ENCODE measurements around the gene AACS. TPM values are rescaled to one million over a fixed set of nuclear protein-coding genes. Genes with fewer than 3 reads are reported as not detected.

Gene AACS
- total and polyA plus RNA-seq, 2 of the 13 experiments (the other 11 are each of a cell fraction or from before 2014, with no cell fraction given), result 23.3 to 28.8 TPM

GRCh38 chr12:125100551-125101434 lies 35.6 kb downstream of the AACS start (continued):
- TF ChIP-seq BHLHE40 (IDR thresholded peaks at IDR 0.05; ENCODE audit: low read length) (no peak), SALL1 (CRISPR knock-in tag; IDR thresholded peaks at IDR 0.05) (0 out of 2 replicates have a peak, but pooled peaks have one; percentile 16), SP2 (CRISPR knock-in tag; IDR thresholded peaks at IDR 0.05) (no peak), SMARCE1 (IDR thresholded peaks at IDR 0.05; ENCODE audit: borderline replicate concordance) (no peak), GZF1 (CRISPR knock-in tag; IDR thresholded peaks at IDR 0.05) (no peak), SMAD9 (CRISPR knock-in tag; IDR thresholded peaks at IDR 0.05) (no peak), ETS1 (CRISPR knock-in tag; IDR thresholded peaks at IDR 0.05) (no peak), MAX (IDR thresholded peaks at IDR 0.05) (peak; percentile 35; the same call in 1 of the 2 replicates), CBX5 (CRISPR knock-in tag; IDR thresholded peaks at IDR 0.05; ENCODE audit: borderline replicate concordance) (no peak), JUN (CRISPR knock-in tag; IDR thresholded peaks at IDR 0.05) (no peak), TBX3 (IDR thresholded peaks at IDR 0.05; ENCODE audit: borderline replicate concordance) (no peak), HIC2 (CRISPR knock-in tag; IDR thresholded peaks at IDR 0.05; ENCODE audit: low read depth) (no peak), MZF1 (CRISPR knock-in tag; IDR thresholded peaks at IDR 0.05; ENCODE audit: borderline replicate concordance) (no peak), FOXP1 (IDR thresholded peaks at IDR 0.05) (no peak), FOXP1 (CRISPR knock-in tag; IDR thresholded peaks at IDR 0.05) (no peak), ZNF274 (CRISPR knock-in tag; IDR thresholded peaks at IDR 0.05) (no peak), ZIK1 (CRISPR knock-in tag; IDR thresholded peaks at IDR 0.05; ENCODE audit: borderline replicate concordance, low read depth) (no peak), ZNF253 (CRISPR knock-in tag; IDR thresholded peaks at IDR 0.05; ENCODE audit: borderline replicate concordance) (no peak), ZBTB43 (CRISPR knock-in tag; conservative IDR thresholded peaks at IDR 0.05) (0 out of 2 replicates have a peak, but pooled peaks have one; percentile 24), MED1 (CRISPR knock-in tag; IDR thresholded peaks at IDR 0.05) (no peak), ZNF276 (CRISPR knock-in tag; IDR thresholded peaks at IDR 0.05; ENCODE audit: low read depth) (no peak), ZNF644 (CRISPR knock-in tag; IDR thresholded peaks at IDR 0.05; ENCODE audit: low read depth) (0 out of 2 replicates have a peak, but pooled peaks have one; percentile 49), SP1 (IDR thresholded peaks at IDR 0.05) (no peak), SP1 (CRISPR knock-in tag; IDR thresholded peaks at IDR 0.05) (no peak), SRF (IDR thresholded peaks at IDR 0.05; ENCODE audit: low read depth, low read length) (no peak), PPARG (CRISPR knock-in tag; conservative IDR thresholded peaks at IDR 0.05) (0 out of 2 replicates have a peak, but pooled peaks have one; percentile 10)
